DOHH2 (cell line): ENCODE measurements around the gene GPRC5B.

Experiments used
- H3F3A ChIP-seq: fragments of 200-600 bp; sonication (generic), shearing (Covaris generic); 2 replicates; pipeline ENCODE4 v1.6.0; 2016; ENCODE audit warnings: antibody characterized with exemption, mild to moderate bottlenecking; ENCODE audit not compliant: control insufficient read depth, insufficient read depth
- H3K27ac ChIP-seq: fragments of 200-600 bp; sonication (generic); 2 replicates; pipeline ENCODE4 v1.5.1; 2014; ENCODE audit warnings: low read depth, mild to moderate bottlenecking, low read length, moderate library complexity
- H3K27me3 ChIP-seq: fragments of 200-600 bp; sonication (generic); 2 replicates; pipeline ENCODE4 v1.6.1; 2014; ENCODE audit warnings: mild to moderate bottlenecking, low read length, mixed read lengths; ENCODE audit not compliant: control insufficient read depth
- H3K36me3 ChIP-seq: fragments of 200-600 bp; sonication (generic); 2 replicates; pipeline ENCODE4 v1.6.1; 2014; ENCODE audit warnings: mild to moderate bottlenecking, low read length, moderate library complexity, mixed read lengths; ENCODE audit not compliant: control insufficient read depth
- H3K4me1 ChIP-seq: fragments of 200-600 bp; sonication (generic); 2 replicates; pipeline ENCODE4 v1.6.1; 2014; ENCODE audit warnings: mild to moderate bottlenecking, low read length, mixed read lengths; ENCODE audit not compliant: control insufficient read depth
- H3K4me2 ChIP-seq: fragments of 200-600 bp; sonication (generic); 2 replicates; pipeline ENCODE4 v1.6.0; 2014; ENCODE audit warnings: mild to moderate bottlenecking, low read length, moderate library complexity
- H3K4me3 ChIP-seq: fragments of 200-600 bp; sonication (generic); 2 replicates; pipeline ENCODE4 v1.5.1; 2014; ENCODE audit warnings: mild to moderate bottlenecking, low read length, mixed read lengths
- H3K79me2 ChIP-seq: fragments of 200-600 bp; sonication (generic); 2 replicates; pipeline ENCODE4 v1.6.1; 2014; ENCODE audit warnings: mild to moderate bottlenecking, low read length, mixed read lengths; ENCODE audit not compliant: control insufficient read depth
- H3K9me2 ChIP-seq: fragments of 200-600 bp; sonication (generic); replicated peaks from 2 replicates; pipeline ENCODE4 v1.6.1; 2014; ENCODE audit warnings: mild to moderate bottlenecking, low read length, mixed read lengths; ENCODE audit not compliant: control insufficient read depth
- H3K9me3 ChIP-seq: fragments of 200-600 bp; sonication (generic); 2 replicates; pipeline ENCODE4 v1.6.1; 2014; ENCODE audit warnings: antibody characterized with exemption, low read length, mixed read lengths; ENCODE audit not compliant: control insufficient read depth, insufficient read depth
- H4K20me1 ChIP-seq: fragments of 200-600 bp; sonication (generic); 2 replicates; pipeline ENCODE4 v1.6.0; 2014; ENCODE audit warnings: low read depth, mild to moderate bottlenecking, antibody characterized with exemption, low read length, moderate library complexity; ENCODE audit not compliant: control insufficient read depth, insufficient read depth
- CTCF ChIP-seq: fragments of 200-600 bp; sonication (generic); IDR thresholded peaks from one replicate; pipeline ENCODE4 v1.5.1; 2014; ENCODE audit warnings: antibody characterized with exemption, mild to moderate bottlenecking, low read depth, low read length; ENCODE audit not compliant: poor library complexity, severe bottlenecking
- EZH2phosphoT487 ChIP-seq: fragments of 200-600 bp; sonication (generic); IDR thresholded peaks from 2 replicates; pipeline ENCODE4 v1.6.1; 2017; ENCODE audit warnings: borderline replicate concordance, mild to moderate bottlenecking, antibody characterized with exemption, low read length, moderate library complexity, mixed read lengths

The GPRC5B gene

DNA sequence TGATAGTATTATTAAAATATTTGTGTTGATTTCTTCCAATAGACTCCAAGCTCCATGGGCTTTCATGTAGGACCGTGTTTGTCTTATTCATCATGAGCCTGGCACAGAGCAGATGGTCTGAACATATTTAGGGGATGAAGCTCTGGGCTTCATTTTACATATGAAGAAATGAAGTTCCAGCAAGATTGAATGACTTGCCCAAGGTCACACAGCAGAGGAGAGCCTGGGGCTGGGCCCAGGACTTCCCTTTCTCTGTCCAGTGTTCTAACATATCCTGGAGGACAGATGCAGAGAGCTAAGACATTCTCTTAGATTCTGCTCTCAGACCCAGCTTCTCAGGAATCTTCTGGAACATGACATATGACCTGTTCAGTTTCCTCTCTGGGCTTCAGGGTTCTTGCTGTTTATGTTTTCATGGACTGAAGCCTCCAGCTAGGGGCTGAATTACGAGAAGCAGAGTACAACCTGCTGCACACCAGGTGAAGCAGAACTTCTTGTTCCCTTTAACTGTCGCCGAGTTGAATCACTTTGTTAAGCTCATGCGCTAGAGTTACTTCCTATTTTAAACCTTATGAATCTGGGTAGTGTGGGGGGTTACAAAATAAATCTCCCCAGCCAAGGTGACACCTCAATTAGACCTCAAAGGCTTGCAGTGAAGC lies 53.6 kb downstream of the GPRC5B start:
- Histone ChIP-seq H3K36me3 (no peaks in the 10 kb centered on the region), H4K20me1 (no peaks in the 10 kb centered on the region)

GRCh38 chr16:19829844-19830692 lies 54.6 kb downstream of the GPRC5B start:
- no peaks in the 10 kb centered on the region for H3K4me1 ChIP-seq
- H3K27me3 ChIP-seq: no peaks in the 10 kb centered on the region
- no peak overlapping the region for H3K27ac ChIP-seq
- H3K4me2 ChIP-seq: no peak overlapping the region
- H3K79me2 ChIP-seq: no peaks in the 10 kb centered on the region
- H3K36me3 ChIP-seq: no peaks in the 10 kb centered on the region
- no peak overlapping the region for H3K4me3 ChIP-seq
- H3K9me2 ChIP-seq: no peaks in the 10 kb centered on the region
- no peaks in the 10 kb centered on the region for H3F3A ChIP-seq
- TF ChIP-seq EZH2phosphoT487 (no peak), CTCF (no peak)
- no peaks in the 10 kb centered on the region for H4K20me1 ChIP-seq
- H3K9me3 ChIP-seq: no peaks in the 10 kb centered on the region

More for the DNA sequence above, 53.6 kb downstream of the GPRC5B start:
- H3K9me2 ChIP-seq: no peaks in the 10 kb centered on the region
- TF ChIP-seq EZH2phosphoT487 (no peak), CTCF (no peak)
- no peaks in the 10 kb centered on the region for H3K79me2 ChIP-seq
- no peak overlapping the region for H3K4me3 ChIP-seq
- no peak overlapping the region for H3K4me2 ChIP-seq
- no peak overlapping the region for H3K27ac ChIP-seq
- H3K9me3 ChIP-seq: no peaks in the 10 kb centered on the region
- no peaks in the 10 kb centered on the region for H3F3A ChIP-seq
- H3K27me3 ChIP-seq: no peaks in the 10 kb centered on the region
- H3K4me1 ChIP-seq: no peaks in the 10 kb centered on the region

GRCh38 chr16:19824216-19824615 lies 60.4 kb downstream of the GPRC5B start:
- Histone ChIP-seq H3K27ac (no peak overlapping the region), H4K20me1 (no peaks in the 10 kb centered on the region), H3K9me2 (no peaks in the 10 kb centered on the region), H3K9me3 (no peaks in the 10 kb centered on the region), H3K36me3 (no peaks in the 10 kb centered on the region), H3K27me3 (no peaks in the 10 kb centered on the region), H3K4me3 (no peak overlapping the region), H3K79me2 (no peaks in the 10 kb centered on the region), H3K4me1 (no peaks in the 10 kb centered on the region), H3K4me2 (no peak overlapping the region), H3F3A (no peaks in the 10 kb centered on the region)
- TF ChIP-seq CTCF (no peak), EZH2phosphoT487 (no peak)
